NCI-H2196 treated with DMSO at 0.1 percent for 48 hours (cell line): Measurements from ENCODE around the gene ITGB2.

Experiments
- DNase-seq: peaks from one replicate; lab custom pipeline; 2025; ENCODE audit not compliant: unreplicated experiment; lab: John Stamatoyannopoulos, UW

Gene ITGB2

GRCh38 chr21:44850208-44850800 is 70.4 kb downstream of the ITGB2 start:
- DNase-seq, result no peak

- DNase-seq, result no peak
These were observed 71.0 kb downstream of the ITGB2 start for GRCh38 chr21:44849616-44850130.

- DNase-seq, result no peak
These were observed 71.7 kb downstream of the ITGB2 start for GRCh38 chr21:44848821-44849521.

- no peak for DNase-seq
These were observed 73.2 kb downstream of the ITGB2 start for GRCh38 chr21:44847261-44848056.

DNA sequence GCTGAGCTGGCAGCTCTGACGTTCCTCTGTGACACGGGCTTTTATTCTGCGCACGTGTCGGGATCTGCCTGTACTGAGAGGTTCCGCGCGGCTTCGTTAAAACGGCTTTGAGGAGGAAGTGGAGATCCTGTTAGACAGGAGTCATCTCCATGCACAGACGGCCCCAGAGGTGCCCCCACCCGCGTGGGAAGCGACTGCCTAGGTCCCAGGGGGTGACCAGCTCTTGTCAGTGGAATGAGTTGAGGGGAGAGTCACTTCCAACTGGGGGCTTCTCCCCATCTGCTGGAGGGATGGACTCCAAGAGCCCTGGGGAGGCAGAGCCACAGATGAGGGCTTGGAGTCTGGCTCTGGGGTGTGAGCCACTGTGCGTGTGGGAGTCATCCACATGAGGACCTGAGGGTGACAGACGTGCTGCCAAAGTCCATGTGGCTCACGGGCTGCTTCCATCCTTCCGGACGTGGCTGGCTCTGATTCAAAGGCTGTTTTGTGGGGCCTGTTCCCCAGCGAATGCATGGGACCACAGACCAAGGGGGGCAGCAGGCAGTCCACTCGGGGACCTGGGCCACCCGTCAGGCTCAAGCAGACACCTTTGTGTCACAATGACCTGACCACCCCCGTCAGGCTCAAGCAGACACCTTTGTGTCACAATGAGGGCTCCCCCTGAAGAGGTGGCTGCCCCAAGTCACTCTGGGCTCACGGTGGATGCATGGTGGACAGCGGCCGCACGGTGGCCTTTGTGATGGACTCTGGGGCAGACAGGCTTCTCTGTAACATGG is 74.0 kb downstream of the ITGB2 start:
- no peak for DNase-seq

DNA sequence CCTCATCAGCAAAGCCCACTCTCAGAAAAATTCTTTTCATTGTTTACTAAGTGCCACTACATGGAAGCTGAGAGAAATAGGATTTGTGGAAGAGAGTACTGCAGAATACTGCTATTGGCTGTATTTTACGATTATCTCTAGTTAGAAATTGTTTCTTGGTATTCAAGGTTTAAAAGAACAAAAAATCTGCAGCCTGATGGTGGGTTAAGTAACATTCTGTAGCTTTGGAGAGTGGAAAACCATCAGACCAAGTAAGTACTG is 74.5 kb downstream of the ITGB2 start:
- no peak for DNase-seq

DNA sequence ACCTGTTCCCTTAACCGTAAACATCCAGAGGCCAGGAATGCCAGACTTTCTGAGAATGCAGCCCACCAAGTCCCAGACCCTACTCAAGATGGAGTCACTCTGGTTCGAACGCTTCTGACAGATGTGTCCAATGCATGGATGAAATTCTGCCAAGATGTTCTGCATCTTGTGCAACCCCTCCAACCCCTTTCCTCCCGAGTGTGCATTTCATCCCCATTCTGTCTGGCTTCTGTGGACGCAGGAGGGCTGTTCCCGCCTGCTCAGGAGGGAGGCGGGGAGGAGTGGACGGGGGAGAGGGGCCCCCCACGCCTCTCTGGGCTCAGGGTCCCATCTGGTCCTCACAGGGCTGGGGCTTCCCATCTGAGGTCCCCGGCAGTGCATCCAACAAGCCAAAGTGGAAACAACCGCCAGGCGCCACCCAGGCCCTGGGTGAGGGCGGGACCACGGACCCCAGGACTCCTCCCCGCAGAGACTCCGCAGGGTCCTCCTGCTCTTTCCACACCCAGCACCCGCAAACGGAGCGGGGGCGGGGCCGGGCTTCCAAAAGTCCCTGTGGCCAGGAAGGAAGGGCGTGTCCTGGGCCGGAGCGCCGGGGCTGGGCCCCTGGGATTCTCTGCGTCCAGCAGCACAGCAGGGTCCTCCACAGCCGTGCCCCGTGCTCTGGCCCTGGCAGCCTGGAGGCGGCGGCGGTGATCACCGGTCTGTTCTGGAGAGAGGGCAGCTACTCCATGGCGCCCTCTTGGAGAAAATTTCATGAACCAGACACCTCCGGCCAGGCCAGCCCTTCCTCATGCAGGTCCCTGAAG is 75.1 kb downstream of the ITGB2 start:
- no peak for DNase-seq

- DNase-seq, result no peak
These were observed 76.4 kb downstream of the ITGB2 start for GRCh38 chr21:44844256-44844655.

GRCh38 chr21:44842721-44843445 is 77.8 kb downstream of the ITGB2 start:
- no peak for DNase-seq

DNA sequence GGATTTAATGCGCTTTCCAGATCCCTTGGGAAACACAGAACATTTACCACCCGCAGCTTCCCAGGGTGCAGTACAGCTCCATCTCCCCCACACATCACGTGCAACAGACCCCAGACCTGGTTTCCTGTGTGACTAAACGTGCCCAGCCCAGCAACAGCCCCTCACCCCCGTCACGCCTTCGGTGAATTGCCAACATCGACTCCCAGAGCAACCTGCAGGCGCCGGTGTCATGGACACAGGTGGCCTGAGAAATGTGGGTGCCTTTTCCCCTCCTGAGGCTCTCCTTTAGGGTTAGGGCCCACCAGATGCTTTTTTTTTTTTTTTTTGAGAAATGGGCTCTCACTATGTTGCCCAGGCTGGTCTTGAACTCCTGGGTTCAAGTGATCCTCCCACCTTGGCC is 78.6 kb downstream of the ITGB2 start:
- DNase-seq, result no peak

DNA sequence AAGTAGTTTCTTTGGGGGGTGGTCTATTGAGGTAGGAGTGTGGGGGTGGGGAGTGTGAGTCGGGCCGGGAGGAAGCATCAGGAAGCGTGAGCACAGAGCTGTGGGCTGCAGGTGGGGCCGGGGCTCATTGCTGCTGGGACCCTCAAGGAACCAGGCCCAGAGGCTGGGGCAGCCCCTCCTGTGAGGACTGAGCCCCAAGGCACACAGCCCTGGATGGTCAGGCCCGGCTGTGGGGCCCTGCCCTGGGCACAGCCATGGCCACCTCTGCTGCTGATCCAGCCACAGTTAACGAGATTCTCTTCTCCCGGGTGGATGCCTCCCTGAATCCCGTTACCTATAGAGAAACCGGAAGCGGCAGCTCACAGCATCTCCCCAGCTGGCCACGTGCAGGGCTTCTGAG is 79.9 kb downstream of the ITGB2 start:
- DNase-seq, result no peak

- no peak for DNase-seq
These were observed 81.7 kb downstream of the ITGB2 start for GRCh38 chr21:44838951-44839350.

DNA sequence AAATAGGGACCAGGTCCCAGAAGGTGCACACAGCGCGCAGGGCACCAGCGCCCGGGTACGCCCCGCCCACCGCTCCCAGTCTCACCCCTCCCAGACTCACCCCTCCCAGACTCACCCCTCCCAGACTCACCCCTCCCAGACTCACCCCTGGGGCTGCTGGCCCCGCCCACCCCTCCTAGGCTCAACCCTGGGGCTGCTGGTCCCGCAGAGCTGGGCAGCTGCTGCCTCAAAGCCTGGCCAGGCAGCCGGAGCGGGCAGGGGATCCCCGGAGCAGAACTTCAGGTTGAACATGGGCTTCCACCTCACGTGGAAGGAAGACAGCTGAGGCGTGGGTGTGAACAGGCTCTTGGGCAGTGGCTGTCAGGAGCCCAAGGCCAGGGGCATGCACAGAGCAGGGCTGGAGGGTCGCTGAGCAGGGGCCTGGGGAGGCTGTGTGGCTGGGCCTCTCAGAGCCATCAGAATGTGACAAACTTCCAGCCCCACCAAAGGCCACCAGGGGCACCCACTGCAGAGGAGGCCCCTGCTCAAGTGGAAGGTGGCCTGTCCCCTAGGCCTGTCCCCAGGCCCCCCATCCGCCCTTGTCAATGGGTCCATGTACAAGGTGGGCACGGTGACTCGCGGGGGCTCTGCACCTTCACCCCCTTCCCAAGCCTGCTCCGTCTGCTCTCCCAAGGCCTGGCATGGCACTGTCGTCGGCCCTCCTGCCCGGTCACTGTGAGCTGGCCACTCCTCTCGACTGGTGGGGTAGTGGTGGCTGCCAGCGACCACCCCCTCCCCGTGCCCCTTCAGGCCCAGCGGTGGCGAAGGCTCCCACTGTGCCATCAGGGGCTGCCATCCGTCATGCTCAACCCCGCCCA is 82.4 kb downstream of the ITGB2 start:
- DNase-seq, result no peak

DNA sequence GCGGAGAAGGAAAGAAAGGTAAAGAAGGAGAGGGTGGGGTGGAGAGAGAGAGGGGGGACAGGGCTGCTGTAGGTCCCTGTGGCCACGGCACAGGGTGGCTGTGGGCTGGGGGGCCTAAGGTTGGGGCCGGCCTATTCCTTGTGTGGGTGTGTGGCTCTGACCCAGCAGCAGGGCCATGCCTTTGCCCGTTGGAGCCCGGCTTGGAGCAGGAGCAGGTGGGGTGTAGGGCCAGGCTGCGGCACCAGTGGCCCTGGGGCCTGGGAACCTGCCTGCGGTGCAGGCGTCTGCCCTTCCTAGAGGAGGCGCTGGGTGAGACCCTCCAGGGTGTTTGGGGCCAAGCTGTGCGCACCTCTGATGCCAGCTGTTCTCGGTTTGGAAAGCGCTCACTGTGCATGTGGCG is 83.2 kb downstream of the ITGB2 start:
- no peak for DNase-seq

- no peak for DNase-seq
These were observed 83.8 kb downstream of the ITGB2 start for GRCh38 chr21:44836666-44837471.

- DNase-seq, result no peak
These were observed 84.4 kb downstream of the ITGB2 start for GRCh38 chr21:44836349-44836665.
